ENCODE measurements around the gene HTR2C.
"Not testable (repeated sequence)": the region's sequence is repeated elsewhere in the genome, so short reads cannot be mapped to it uniquely, and the experiment has no call there.

HTR2C gene

GRCh38 chrX:114583646-114584374, at the start of gene HTR2C:
Gene HTR2C (plus strand): TSS chrX:114584086. CDS start chrX:114726937, 142,851 bp downstream.
- no peak for DNase-seq

GRCh38 chrX:114580336-114580735, 3.5 kb upstream of the HTR2C start:
- no peak for DNase-seq

- DNase-seq = no peak
These were observed 2.2 kb upstream of the HTR2C start for GRCh38 chrX:114581528-114582263.

GRCh38 chrX:114582264-114582632, 1.6 kb upstream of the HTR2C start:
- no peak for DNase-seq

- no peak for DNase-seq
These were observed 1.0 kb upstream of the HTR2C start for GRCh38 chrX:114582698-114583395.

GRCh38 chrX:114584375-114584943, 573 bp downstream of the HTR2C start:
- DNase-seq = no peak

- DNase-seq = no peak
These were observed 1.3 kb downstream of the HTR2C start for GRCh38 chrX:114584983-114585842.

GRCh38 chrX:114591121-114591520, 7.2 kb downstream of the HTR2C start:
- DNase-seq = no peak

GRCh38 chrX:114599305-114599704, 15.4 kb downstream of the HTR2C start:
- DNase-seq = no peak

- no peak for DNase-seq
These were observed 16.0 kb downstream of the HTR2C start for GRCh38 chrX:114599911-114600310.

- not testable (repeated sequence) for DNase-seq
These were observed 22.7 kb downstream of the HTR2C start for GRCh38 chrX:114606619-114607018.

- peak; percentile 8 for DNase-seq
These were observed 27.2 kb downstream of the HTR2C start for GRCh38 chrX:114611018-114611619.

GRCh38 chrX:114615765-114616164, 31.9 kb downstream of the HTR2C start:
- DNase-seq = no peak

GRCh38 chrX:114619874-114620273, 36.0 kb downstream of the HTR2C start:
- no peak for DNase-seq

- DNase-seq = no peak
These were observed 42.4 kb downstream of the HTR2C start for GRCh38 chrX:114626323-114626722.

GRCh38 chrX:114635986-114636385, 52.1 kb downstream of the HTR2C start:
- DNase-seq = no peak

- DNase-seq = peak; percentile 6
These were observed 66.5 kb downstream of the HTR2C start for GRCh38 chrX:114650351-114650750.

GRCh38 chrX:114675365-114675764, 91.5 kb downstream of the HTR2C start:
- peak; percentile 48 for DNase-seq

- DNase-seq = not testable (repeated sequence)
These were observed 116.6 kb downstream of the HTR2C start for GRCh38 chrX:114700533-114700932.

- no peak for DNase-seq
These were observed 125.5 kb downstream of the HTR2C start for GRCh38 chrX:114709406-114709805.

- no peak for DNase-seq
These were observed 126.7 kb downstream of the HTR2C start for GRCh38 chrX:114710571-114710970.

- no peak for DNase-seq
These were observed 128.6 kb downstream of the HTR2C start for GRCh38 chrX:114712466-114712865.
